Testis (tissue), 2 donors: Measurements from ENCODE around the gene SULT2B1.

Source experiments
- CTCF ChIP-seq, 3 experiments: fragments of 450-650 bp in 2 of 3; fragments of 200-600 bp in 1 of 3; sonication (generic) in 1 of 3; IDR thresholded peaks; one replicate each; pipeline ENCODE4 v1.5.1; 2016 to 2019; ENCODE audit warnings: antibody characterized with exemption in 3 of 3, mild to moderate bottlenecking in 2 of 3, moderate library complexity in 1 of 3
- POLR2A ChIP-seq: fragments of 450-650 bp; IDR thresholded peaks from one replicate; pipeline ENCODE4 v1.6.1; 2017; ENCODE audit warnings: antibody characterized with exemption, mild to moderate bottlenecking, moderate library complexity

GRCh38 chr19:48603449-48603848, 51.5 kb downstream of the SULT2B1 start:
- TF ChIP-seq CTCF (IDR thresholded peaks at IDR 0.05) (no peak), POLR2A (no peak)
